ENCODE results near the gene ERGIC1. TPM values are rescaled to one million over a fixed set of nuclear protein-coding genes. Genes with fewer than 3 reads are reported as not detected.

The ERGIC1 gene
- total RNA-seq, 1 experiment from 2014 or later, result 77.0 TPM

GRCh38 chr5:172858990-172859811 lies 25.1 kb downstream of the ERGIC1 start:
- Histone ChIP-seq H3K9ac (ENCODE audit: extremely low read depth, insufficient read length, low read length) (no peak overlapping the region), H4K20me1 (ENCODE audit: control insufficient read depth, insufficient read depth, insufficient read length) (peaks cover 3% of the 10 kb centered on the region), H3K18ac (ENCODE audit: insufficient read length, low read depth, low read length) (no peak overlapping the region), H3K4me2 (ENCODE audit: insufficient read depth, insufficient read length, low read length) (no peak overlapping the region), H3K79me1 (ENCODE audit: insufficient read depth, low read depth, low read length, poor library complexity, severe bottlenecking) (no peaks in the 10 kb centered on the region), H3K23ac (ENCODE audit: insufficient read length, low read depth, low read length) (no peak overlapping the region), H2BK20ac (ENCODE audit: low read depth, low read length, poor library complexity, severe bottlenecking) (no peak overlapping the region), H3K4me1 (ENCODE audit: insufficient read depth, low read length) (0 out of 2 replicates have a peak, but pooled peaks cover 3% of the 10 kb centered on the region), H3K23me2 (ENCODE audit: insufficient read length, low read depth, low read length, poor library complexity, severe bottlenecking) (peaks cover 3% of the 10 kb centered on the region), H2AFZ (ENCODE audit: low read length) (no peak overlapping the region), H2BK15ac (ENCODE audit: low read depth, low read length) (no peak overlapping the region), H2AK5ac (ENCODE audit: insufficient read length, low read length) (no peak overlapping the region), H3T11ph (ENCODE audit: low read length) (no peak overlapping the region), H3K9me3 (ENCODE audit: control insufficient read depth, low read depth, low read length) (no peaks in the 10 kb centered on the region), H4K8ac (replicated peaks; ENCODE audit: insufficient read length, low read depth, low read length) (no peak overlapping the region), H2BK12ac (ENCODE audit: insufficient read length, low read depth, low read length) (no peak overlapping the region), H2BK5ac (ENCODE audit: insufficient read length, low read length) (no peak overlapping the region), H3K56ac (ENCODE audit: insufficient read length, low read depth, low read length) (no peak overlapping the region), H2BK120ac (ENCODE audit: low read depth, low read length, poor library complexity, severe bottlenecking) (no peak overlapping the region), H4K91ac (ENCODE audit: insufficient read length, low read depth, low read length) (no peak overlapping the region), H3K79me2 (ENCODE audit: insufficient read depth, low read length) (peaks cover 8% of the 10 kb centered on the region; the same call in 1 of the 2 replicates), H3K14ac (ENCODE audit: insufficient read depth, low read length) (no peak overlapping the region), H3K27ac (ENCODE audit: insufficient read length, low read depth, low read length) (no peak overlapping the region), H3K4ac (ENCODE audit: low read depth, low read length) (no peak overlapping the region), H4K5ac (ENCODE audit: insufficient read length, low read depth, low read length) (no peak overlapping the region), H3K27me3 (ENCODE audit: insufficient read depth, low read length) (no peaks in the 10 kb centered on the region)
- Mint-ChIP-seq H3K27me3 (ENCODE audit: low read depth) (no peaks in the 10 kb centered on the region), H3K36me3 (ENCODE audit: insufficient read depth in 1 of 3, low read depth in 3 of 3) (peaks cover 7 to 15% (median 10%) of the 10 kb centered on the region in 3 experiments; a peak in 5 of 7 replicates), H3K4me1 (peaks cover 15 to 32% of the 10 kb centered on the region in 2 experiments; a peak in 3 of 4 replicates), H3K4me3 (no peak overlapping the region), H3K27ac (peak overlapping the region in 2 of 3 experiments; percentile 56 to 92; a peak in 3 of 7 replicates), H3K9me3 (no peaks in the 10 kb centered on the region)
- no CpG with 5 or more reads among the region's 15 CpGs for WGBS (ENCODE audit: extremely low coverage, insufficient read length, low lambda C conversion rate)
- DNase-seq, result no peak
- TF ChIP-seq CTCF (conservative IDR thresholded peaks at IDR 0.05), result no peak

All from H9 (cell line).